Naive thymus-derived CD4-positive, alpha-beta T cell (primary cell): ENCODE measurements around the gene MORN1. TPM values are rescaled to one million over a fixed set of nuclear protein-coding genes. Genes with fewer than 3 reads are reported as not detected.
A peak's percentile ranks its signal among the peaks of the same experiment; 100 is the strongest.

Experiments
- ATAC-seq: fragments of 150-1000 bp; cut with Tn5 transposase; 2 replicates; pipeline ENCODE4 v1.10.0; 2021; ENCODE audit warnings: mild to moderate bottlenecking, moderate library complexity
- CTCF ChIA-PET: fragments of 350-600 bp; sonication (Branson Sonifier 250); formaldehyde crosslinking; loops from one replicate; lab custom pipeline; 2021; ENCODE audit warnings: antibody characterized with exemption; lab: Charles Lee
- POLR2A ChIA-PET: fragments of 350-600 bp; sonication (Branson Sonifier 250); formaldehyde crosslinking; loops from one replicate; lab custom pipeline; 2021; ENCODE audit warnings: antibody characterized with exemption, inconsistent platforms; lab: Charles Lee
- DNase-seq, 9 donors: peaks; one replicate each; pipeline versions ENCODE4 v3.0.0 to v3.0.0-alpha.2; 2020 to 2022; ENCODE audit warnings: mixed read lengths in 1 of 9
- H3K27ac ChIP-seq: one replicate; pipeline ENCODE4 v1.7.0; 2013; ENCODE audit warnings: mild to moderate bottlenecking, low read depth, low read length, moderate library complexity
- H3K27me3 ChIP-seq, 2 donors: one replicate each; pipeline ENCODE4 v1.7.0; 2013; ENCODE audit warnings: low read length in 2 of 2, mild to moderate bottlenecking in 2 of 2, moderate library complexity in 2 of 2; ENCODE audit not compliant: control insufficient read depth in 2 of 2, insufficient read depth in 2 of 2
- H3K36me3 ChIP-seq, 3 experiments: 1 replicate in 2 of 3; 2 replicates in 1 of 3; pipeline ENCODE4 v1.7.0; 2013; ENCODE audit warnings: low read length in 3 of 3, mild to moderate bottlenecking in 3 of 3, moderate library complexity in 1 of 3; ENCODE audit not compliant: insufficient read depth in 3 of 3, control insufficient read depth in 2 of 3
- H3K4me1 ChIP-seq, 2 donors: one replicate each; pipeline ENCODE4 v1.7.0; 2013; ENCODE audit warnings: low read length in 2 of 2, mild to moderate bottlenecking in 2 of 2, moderate library complexity in 1 of 2; ENCODE audit not compliant: control insufficient read depth in 2 of 2, insufficient read depth in 2 of 2
- H3K4me3 ChIP-seq: 2 replicates; pipeline ENCODE4 v1.7.0; 2013; ENCODE audit warnings: mild to moderate bottlenecking, low read length
- H3K9me3 ChIP-seq, 3 experiments: 1 replicate in 2 of 3; 2 replicates in 1 of 3; pipeline ENCODE4 v1.7.0; 2013; ENCODE audit warnings: low read length in 3 of 3; ENCODE audit not compliant: control insufficient read depth in 2 of 3
- H3K27ac Mint-ChIP-seq, 9 donors: one replicate each; pipeline ENCODE4 v1.8.0; 2020 to 2022; ENCODE audit warnings: mixed read lengths in 9 of 9, mild to moderate bottlenecking in 8 of 9, moderate library complexity in 5 of 9, inconsistent platforms in 2 of 9
- H3K27me3 Mint-ChIP-seq, 5 donors: one replicate each; pipeline ENCODE4 v1.8.0; 2021 to 2022; ENCODE audit warnings: mixed read lengths in 5 of 5, mild to moderate bottlenecking in 1 of 5
- H3K36me3 Mint-ChIP-seq, 5 donors: one replicate each; pipeline ENCODE4 v1.8.0; 2020 to 2022; ENCODE audit warnings: mixed read lengths in 5 of 5, mild to moderate bottlenecking in 3 of 5, inconsistent platforms in 1 of 5
- H3K4me1 Mint-ChIP-seq, 7 donors: one replicate each; pipeline ENCODE4 v1.8.0; 2020 to 2022; ENCODE audit warnings: mixed read lengths in 7 of 7, mild to moderate bottlenecking in 3 of 7, inconsistent platforms in 1 of 7
- H3K4me3 Mint-ChIP-seq, 10 donors: one replicate each; pipeline ENCODE4 v1.8.0; 2020 to 2022; ENCODE audit warnings: mild to moderate bottlenecking in 10 of 10, mixed read lengths in 10 of 10, moderate library complexity in 6 of 10, inconsistent platforms in 2 of 10
- H3K9me3 Mint-ChIP-seq, 11 donors: one replicate each; pipeline ENCODE4 v1.8.0; 2020 to 2022; ENCODE audit warnings: mixed read lengths in 11 of 11, mild to moderate bottlenecking in 4 of 11, inconsistent platforms in 1 of 11, moderate library complexity in 1 of 11
- intact Hi-C, 2 donors: fragments of 100-400 bp; cut with micrococcal nuclease; formaldehyde crosslinking; loops; one replicate each; pipeline ENCODE4 v1.15.1; 2023
- polyA plus RNA-seq, 2 donors: library from polyadenylated mRNA; unstranded; fragments of 300-500 nt; fragmentation: Illumina TruSeq; gene quantifications; one replicate each; pipeline ENCODE4 v1.2.3, GENCODE V29; 2021
- total RNA-seq, 6 experiments: library from RNA in 5 of 6; stranded (reverse) in 5 of 6; gene quantifications; 1 replicate in 5 of 6; 2 replicates in 1 of 6; pipeline ENCODE4 v1.2.3 and lab custom pipeline; 2021 to 2026

The MORN1 gene
- total and polyA plus RNA-seq, 7 experiments from 2014 or later: 5.0 to 16.4 (median 9.2) TPM

- H3K4me3 Mint-ChIP-seq: peak overlapping the region in 1 of 10 donors; percentile 16
- Histone ChIP-seq H3K27me3 (no peaks in the 10 kb centered on the region), H3K9me3 (no peaks in the 10 kb centered on the region), H3K4me3 (no peak overlapping the region), H3K27ac (no peak overlapping the region), H3K4me1 (peaks cover 7 to 32% of the 10 kb centered on the region in 2 donors), H3K36me3 (peaks cover 0 to 7% (median 0%) of the 10 kb centered on the region in 3 experiments)
- peak overlapping the region in 3 of 9 donors; percentile 25 to 58 (median 43) for H3K27ac Mint-ChIP-seq
- no peaks in the 10 kb centered on the region for H3K27me3 Mint-ChIP-seq
- POLR2A ChIA-PET: interaction anchor here (1.5 kb wide), 1 partner anchor 16 kb away, joined by 4 read pairs; no protein-coding TSS in a partner anchor
- peaks cover 0 to 5% (median 4%) of the 10 kb centered on the region in 5 donors for H3K36me3 Mint-ChIP-seq
- H3K4me1 Mint-ChIP-seq: peaks cover 8 to 56% (median 25%) of the 10 kb centered on the region in 7 donors
- intact Hi-C loops: no loop called here
- ATAC-seq (no peak), DNase-seq (no peak)
- CTCF ChIA-PET: no interaction called here
- no peaks in the 10 kb centered on the region for H3K9me3 Mint-ChIP-seq
Measured at GRCh38 chr1:2283371-2283990, 107.9 kb downstream of the MORN1 start.

GRCh38 chr1:2282556-2283270, 108.6 kb downstream of the MORN1 start:
- Mint-ChIP-seq H3K27ac (peak overlapping the region in 2 of 9 donors; percentile 25 to 32), H3K9me3 (no peaks in the 10 kb centered on the region), H3K4me3 (no peak overlapping the region), H3K27me3 (no peaks in the 10 kb centered on the region), H3K36me3 (peaks cover 0 to 4% (median 4%) of the 10 kb centered on the region in 5 donors), H3K4me1 (peaks cover 7 to 56% (median 18%) of the 10 kb centered on the region in 7 donors)
- POLR2A ChIA-PET: interaction anchor here (1.5 kb wide), 1 partner anchor 15 kb away, joined by 4 read pairs; no protein-coding TSS in a partner anchor
- Histone ChIP-seq H3K27me3 (no peaks in the 10 kb centered on the region), H3K9me3 (no peaks in the 10 kb centered on the region), H3K36me3 (peaks cover 0 to 13% (median 0%) of the 10 kb centered on the region in 3 experiments), H3K4me3 (no peak overlapping the region), H3K27ac (no peak overlapping the region), H3K4me1 (peaks cover 0 to 32% of the 10 kb centered on the region in 2 donors)
- no peak for ATAC-seq
- CTCF ChIA-PET: no interaction called here
- DNase-seq: no peak
- intact Hi-C loops: no loop called here

GRCh38 chr1:2279817-2280216, 111.5 kb downstream of the MORN1 start:
- Mint-ChIP-seq H3K27ac (peak overlapping the region in 7 of 9 donors; percentile 15 to 86 (median 44)), H3K9me3 (no peaks in the 10 kb centered on the region), H3K4me3 (peak overlapping the region in 2 of 10 donors; percentile 44 to 59), H3K4me1 (peaks cover 14 to 64% (median 29%) of the 10 kb centered on the region in 7 donors), H3K36me3 (peaks cover 0 to 9% (median 6%) of the 10 kb centered on the region in 5 donors), H3K27me3 (no peaks in the 10 kb centered on the region)
- Histone ChIP-seq H3K4me3 (no peak overlapping the region), H3K9me3 (no peaks in the 10 kb centered on the region), H3K27ac (peak overlapping the region; percentile 16), H3K4me1 (peaks cover 6 to 41% of the 10 kb centered on the region in 2 donors), H3K27me3 (no peaks in the 10 kb centered on the region), H3K36me3 (peaks cover 0 to 19% (median 0%) of the 10 kb centered on the region in 3 experiments)
- DNase-seq (no peak), ATAC-seq (no peak)
- CTCF ChIA-PET: no interaction called here
- POLR2A ChIA-PET: no interaction called here
- intact Hi-C loops: no loop called here

GRCh38 chr1:2279210-2279639, 112.1 kb downstream of the MORN1 start:
- Mint-ChIP-seq H3K4me3 (peak overlapping the region in 3 of 10 donors; percentile 31 to 59 (median 44)), H3K9me3 (no peaks in the 10 kb centered on the region), H3K4me1 (peaks cover 14 to 65% (median 28%) of the 10 kb centered on the region in 7 donors), H3K27me3 (no peaks in the 10 kb centered on the region), H3K36me3 (peaks cover 0 to 9% (median 6%) of the 10 kb centered on the region in 5 donors), H3K27ac (peak overlapping the region in 8 of 9 donors; percentile 15 to 86 (median 75))
- Histone ChIP-seq H3K9me3 (no peaks in the 10 kb centered on the region), H3K27me3 (no peaks in the 10 kb centered on the region), H3K36me3 (peaks cover 0 to 19% (median 0%) of the 10 kb centered on the region in 3 experiments), H3K27ac (peak overlapping the region; percentile 16), H3K4me3 (no peak overlapping the region), H3K4me1 (peaks cover 6 to 47% of the 10 kb centered on the region in 2 donors)
- POLR2A ChIA-PET: interaction anchor here (0.8 kb wide), 1 partner anchor 345 kb away, joined by 3 read pairs; no protein-coding TSS in a partner anchor
- intact Hi-C loops: no loop called here
- CTCF ChIA-PET: no interaction called here
- no peak for ATAC-seq
- no peak for DNase-seq

- H3K4me3 ChIP-seq: no peak overlapping the region
- no peaks in the 10 kb centered on the region for H3K9me3 ChIP-seq
- no peaks in the 10 kb centered on the region for H3K9me3 Mint-ChIP-seq
- no peak for ATAC-seq
- CTCF ChIA-PET: interaction anchor here (1.0 kb wide), 1 partner anchor 19 kb away, joined by 4 read pairs; no protein-coding TSS in a partner anchor
- H3K27me3 Mint-ChIP-seq: no peaks in the 10 kb centered on the region
- H3K4me1 ChIP-seq: peaks cover 6 to 48% of the 10 kb centered on the region in 2 donors
- H3K27ac Mint-ChIP-seq: peak overlapping the region in 7 of 9 donors; percentile 15 to 86 (median 72)
- peaks cover 0 to 9% (median 6%) of the 10 kb centered on the region in 5 donors for H3K36me3 Mint-ChIP-seq
- no peak for DNase-seq
- peak overlapping the region in 3 of 10 donors; percentile 31 to 59 (median 44) for H3K4me3 Mint-ChIP-seq
- intact Hi-C loops: no loop called here
- H3K4me1 Mint-ChIP-seq: peaks cover 14 to 68% (median 29%) of the 10 kb centered on the region in 7 donors
- no peaks in the 10 kb centered on the region for H3K27me3 ChIP-seq
- peak overlapping the region; percentile 44 for H3K27ac ChIP-seq
- H3K36me3 ChIP-seq: peaks cover 0 to 19% (median 0%) of the 10 kb centered on the region in 3 experiments
- POLR2A ChIA-PET: interaction anchor here (0.8 kb wide), 1 partner anchor 345 kb away, joined by 3 read pairs; no protein-coding TSS in a partner anchor
Measured at GRCh38 chr1:2278591-2279209, 112.7 kb downstream of the MORN1 start.
